AG09319 (cell line): ENCODE data around the gene ZNF358.

ENCODE experiments used
- DNase-seq: peaks from one replicate; pipeline ENCODE4 v3.0.0-alpha.2; 2010; ENCODE audit warnings: low read depth; ENCODE audit errors: extremely low read depth
- TF ChIP-seq, protein P1 (sequence below): IDR thresholded peaks from 2 replicates; pipeline ENCODE4 v1.5.1; 2011; ENCODE audit warnings: low read depth, mild to moderate bottlenecking, inconsistent platforms, low read length, moderate library complexity

ZNF358 gene

DNA sequence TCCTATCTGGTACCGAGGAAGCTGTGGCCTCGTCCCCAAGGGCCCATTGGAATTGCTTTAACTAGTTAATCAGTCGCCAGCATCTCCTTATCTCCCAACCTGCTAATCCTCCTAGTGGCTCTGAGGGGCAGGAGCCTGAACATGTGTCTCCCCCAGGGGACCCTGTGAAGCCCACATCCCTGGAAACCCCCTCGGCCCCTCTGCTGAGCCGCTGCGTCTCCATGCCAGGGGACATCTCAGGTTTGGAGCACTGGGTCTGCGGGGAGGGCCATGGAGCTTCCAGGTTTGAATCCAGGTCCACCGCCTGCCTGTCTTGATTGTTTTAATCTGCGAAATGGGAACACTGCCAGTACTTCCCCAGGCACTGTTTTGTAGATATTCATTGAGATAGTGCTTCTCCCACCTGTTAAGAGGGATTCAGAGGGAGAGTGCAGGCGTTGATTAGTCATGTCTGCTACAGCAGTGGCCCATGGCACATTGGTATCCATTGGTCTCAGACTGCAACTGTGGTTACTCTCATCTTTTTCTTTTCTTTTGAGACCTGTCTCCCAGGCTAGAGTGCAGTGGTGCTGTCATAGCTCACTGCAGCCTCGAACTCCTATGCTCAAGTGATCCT is 26.0 kb downstream of the ZNF358 start:
- DNase-seq, result no peak

DNA sequence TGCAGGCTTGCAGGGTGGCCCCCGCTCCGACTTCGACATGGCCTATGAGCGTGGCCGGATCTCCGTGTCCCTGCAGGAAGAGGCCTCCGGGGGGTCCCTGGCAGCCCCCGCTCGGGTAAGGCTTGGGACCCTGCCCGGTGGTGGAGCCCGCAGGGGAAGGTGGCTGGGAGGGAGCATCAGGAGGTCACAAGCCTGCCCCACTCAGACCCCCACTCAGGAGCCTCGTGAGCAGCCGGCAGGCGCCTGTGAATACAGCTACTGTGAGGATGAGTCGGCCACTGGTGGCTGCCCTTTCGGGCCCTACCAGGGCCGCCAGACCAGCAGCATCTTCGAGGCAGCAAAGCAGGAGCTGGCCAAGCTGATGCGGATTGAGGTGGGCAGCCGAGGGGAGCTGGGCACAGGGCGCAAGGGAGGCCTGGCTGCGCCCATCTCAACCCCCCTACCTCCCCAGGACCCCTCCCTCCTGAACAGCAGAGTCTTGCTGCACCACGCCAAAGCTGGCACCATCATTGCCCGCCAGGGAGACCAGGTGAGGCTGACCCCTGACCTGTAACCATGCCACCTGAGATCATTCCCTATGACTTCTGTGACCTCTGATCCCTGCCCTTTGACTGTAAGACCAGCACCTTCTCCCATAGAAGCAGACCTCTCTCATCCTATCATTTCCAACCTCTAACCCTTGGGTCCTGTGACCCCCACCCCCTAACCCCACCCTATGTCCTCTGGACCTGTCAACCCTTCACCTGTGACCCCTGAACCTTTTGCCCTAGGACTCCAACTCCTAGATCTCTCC is 26.8 kb downstream of the ZNF358 start:
- TF ChIP-seq, protein P1, sequence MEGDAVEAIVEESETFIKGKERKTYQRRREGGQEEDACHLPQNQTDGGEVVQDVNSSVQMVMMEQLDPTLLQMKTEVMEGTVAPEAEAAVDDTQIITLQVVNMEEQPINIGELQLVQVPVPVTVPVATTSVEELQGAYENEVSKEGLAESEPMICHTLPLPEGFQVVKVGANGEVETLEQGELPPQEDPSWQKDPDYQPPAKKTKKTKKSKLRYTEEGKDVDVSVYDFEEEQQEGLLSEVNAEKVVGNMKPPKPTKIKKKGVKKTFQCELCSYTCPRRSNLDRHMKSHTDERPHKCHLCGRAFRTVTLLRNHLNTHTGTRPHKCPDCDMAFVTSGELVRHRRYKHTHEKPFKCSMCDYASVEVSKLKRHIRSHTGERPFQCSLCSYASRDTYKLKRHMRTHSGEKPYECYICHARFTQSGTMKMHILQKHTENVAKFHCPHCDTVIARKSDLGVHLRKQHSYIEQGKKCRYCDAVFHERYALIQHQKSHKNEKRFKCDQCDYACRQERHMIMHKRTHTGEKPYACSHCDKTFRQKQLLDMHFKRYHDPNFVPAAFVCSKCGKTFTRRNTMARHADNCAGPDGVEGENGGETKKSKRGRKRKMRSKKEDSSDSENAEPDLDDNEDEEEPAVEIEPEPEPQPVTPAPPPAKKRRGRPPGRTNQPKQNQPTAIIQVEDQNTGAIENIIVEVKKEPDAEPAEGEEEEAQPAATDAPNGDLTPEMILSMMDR, result no peak
- no peak for DNase-seq

More for the DNA sequence above, 26.0 kb downstream of the ZNF358 start:
- TF ChIP-seq, protein P1, result no peak

DNA sequence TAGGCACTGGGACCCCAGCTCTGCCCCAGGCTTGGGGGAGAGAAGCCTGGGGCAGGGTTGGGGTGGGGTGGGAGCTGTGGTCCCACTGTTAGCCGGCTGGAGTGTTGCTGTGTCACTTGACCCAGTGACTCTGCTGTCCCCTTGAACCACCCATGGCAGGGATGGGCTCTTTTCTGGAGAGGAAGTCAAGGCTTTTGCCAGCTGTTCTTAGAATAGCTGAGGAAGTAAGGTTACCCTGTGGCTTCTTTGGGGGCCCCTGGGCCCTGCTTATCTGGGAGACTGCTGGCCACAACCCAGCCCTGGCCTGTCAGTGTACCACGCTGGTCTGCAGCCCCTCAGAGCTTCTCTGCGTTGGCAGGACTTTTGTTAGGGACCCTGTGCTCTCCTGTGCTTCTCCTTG is 28.7 kb downstream of the ZNF358 start:
- TF ChIP-seq, protein P1, result no peak
- DNase-seq, result no peak

DNA sequence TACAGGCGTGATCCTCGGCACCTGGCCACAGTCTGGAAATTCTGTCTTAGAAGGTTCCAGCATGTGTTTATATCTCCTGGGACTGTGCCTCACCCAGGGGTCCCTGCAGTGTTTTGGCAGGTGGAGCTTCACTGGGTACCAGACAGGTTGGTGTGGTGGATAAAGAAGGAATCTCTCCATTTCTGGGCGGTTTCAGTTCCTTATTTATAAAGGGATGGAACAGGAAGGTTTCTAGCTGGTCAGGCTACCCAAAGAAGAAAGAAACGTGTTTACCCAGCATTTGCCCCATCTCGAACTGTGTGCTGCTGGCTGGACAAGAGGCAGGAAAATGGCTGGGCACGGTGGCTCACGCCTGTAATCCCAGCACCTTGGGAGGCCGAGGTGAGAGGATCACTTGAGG is 29.4 kb downstream of the ZNF358 start:
- TF ChIP-seq, protein P1, result no peak
- no peak for DNase-seq

DNA sequence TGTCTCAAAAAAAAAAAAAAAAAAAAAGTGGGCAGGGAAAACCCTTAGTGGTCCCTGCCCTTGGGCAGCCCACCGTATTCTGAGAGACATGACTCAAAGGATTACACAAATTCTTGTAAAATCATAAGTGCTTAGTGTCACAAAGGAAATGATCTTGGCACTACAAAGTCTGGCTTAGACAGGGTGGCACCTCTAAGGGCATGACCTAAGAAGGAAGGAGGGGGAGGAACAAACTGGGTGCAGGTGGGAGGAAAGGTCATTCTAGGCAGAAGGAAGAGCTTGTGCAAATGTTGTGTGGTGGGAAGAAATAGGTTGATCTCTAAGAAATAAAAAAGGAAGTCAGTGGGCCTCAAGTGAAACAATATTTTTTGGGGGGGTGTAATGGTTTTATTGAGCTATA is 30.0 kb downstream of the ZNF358 start:
- TF ChIP-seq, protein P1, result no peak
- no peak for DNase-seq

DNA sequence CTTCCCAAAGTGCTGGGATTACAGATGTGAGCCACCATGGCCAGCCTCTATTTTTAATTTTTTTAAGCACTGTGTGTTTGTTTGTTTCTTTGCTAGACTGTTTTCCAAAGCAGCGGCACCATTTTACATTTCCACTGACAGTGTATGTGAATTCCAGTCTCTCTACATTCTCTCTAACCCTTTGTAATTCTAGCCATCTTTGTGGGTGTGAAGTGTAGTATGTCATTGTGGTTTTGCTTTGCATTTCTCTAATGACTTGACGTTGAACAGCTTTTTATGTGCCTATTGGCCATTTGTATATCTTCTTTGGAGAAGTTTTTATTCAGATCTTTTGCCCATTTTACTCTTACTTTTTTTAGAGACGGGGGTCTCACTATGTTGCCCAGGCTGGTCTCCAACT is 31.3 kb downstream of the ZNF358 start:
- DNase-seq, result no peak
- TF ChIP-seq, protein P1, result no peak

DNA sequence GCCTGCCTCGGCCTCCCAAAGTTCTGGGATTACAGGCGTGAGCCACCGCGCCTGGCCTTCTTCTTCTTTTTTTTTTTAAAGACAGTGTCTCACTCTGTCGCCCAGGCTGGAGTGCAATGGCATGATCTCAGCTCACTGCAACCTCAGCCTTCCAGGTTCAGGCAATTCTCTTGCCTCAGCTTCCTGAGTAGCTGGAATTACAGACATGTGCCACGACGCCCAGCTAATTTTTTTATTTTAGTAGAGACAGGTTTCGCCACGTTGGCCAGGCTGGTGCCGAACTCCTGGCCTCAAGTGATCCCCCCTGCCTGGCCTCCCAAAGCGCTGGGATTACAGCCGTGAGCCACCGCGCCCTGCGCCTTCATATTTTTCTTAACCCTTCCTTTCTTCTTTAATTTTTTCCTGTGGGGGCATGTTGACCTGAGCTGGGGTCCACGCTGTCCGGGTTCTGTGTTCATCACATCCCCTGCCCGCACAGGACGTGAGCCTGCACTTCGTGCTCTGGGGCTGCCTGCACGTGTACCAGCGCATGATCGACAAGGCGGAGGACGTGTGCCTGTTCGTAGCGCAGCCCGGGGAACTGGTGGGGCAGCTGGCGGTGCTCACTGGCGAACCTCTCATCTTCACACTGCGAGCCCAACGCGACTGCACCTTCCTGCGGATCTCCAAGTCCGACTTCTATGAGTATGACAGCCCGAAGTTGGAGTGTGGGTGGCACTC is 33.7 kb downstream of the ZNF358 start:
- TF ChIP-seq, protein P1, result no peak
- no peak for DNase-seq
